GM19468 (cell line): ENCODE data around the gene SLC25A26.
A peak's percentile ranks its signal among the peaks of the same experiment; 100 is the strongest.

Experiments
- ATAC-seq: cut with Tn5 transposase; IDR thresholded peaks from one replicate; pipeline ENCODE4 v1.9.1; 2021; ENCODE audit warnings: mild to moderate bottlenecking, moderate library complexity, moderate number of reproducible peaks; ENCODE audit not compliant: unreplicated experiment; ENCODE audit errors: extremely low read depth

Gene SLC25A26

DNA sequence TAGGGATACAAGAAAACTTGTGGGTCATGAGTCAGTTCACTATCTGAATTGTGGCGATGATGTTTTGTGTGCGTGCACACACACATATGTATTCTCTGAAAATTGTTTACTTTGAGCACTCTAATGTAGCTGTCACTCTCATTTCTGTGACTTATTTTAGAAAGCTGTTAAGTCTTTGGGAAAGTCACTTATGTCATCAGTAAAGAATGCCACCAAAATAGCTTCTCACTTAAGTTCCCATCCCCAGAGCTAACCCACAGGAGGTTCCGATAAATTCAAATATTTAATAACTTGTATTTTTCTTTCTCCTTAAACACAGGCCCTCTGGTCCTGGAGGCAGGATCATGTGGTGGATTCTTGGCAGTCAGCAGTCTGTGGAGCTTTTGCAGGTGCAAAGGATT is 141.7 kb downstream of the SLC25A26 start:
- ATAC-seq: no peak

DNA sequence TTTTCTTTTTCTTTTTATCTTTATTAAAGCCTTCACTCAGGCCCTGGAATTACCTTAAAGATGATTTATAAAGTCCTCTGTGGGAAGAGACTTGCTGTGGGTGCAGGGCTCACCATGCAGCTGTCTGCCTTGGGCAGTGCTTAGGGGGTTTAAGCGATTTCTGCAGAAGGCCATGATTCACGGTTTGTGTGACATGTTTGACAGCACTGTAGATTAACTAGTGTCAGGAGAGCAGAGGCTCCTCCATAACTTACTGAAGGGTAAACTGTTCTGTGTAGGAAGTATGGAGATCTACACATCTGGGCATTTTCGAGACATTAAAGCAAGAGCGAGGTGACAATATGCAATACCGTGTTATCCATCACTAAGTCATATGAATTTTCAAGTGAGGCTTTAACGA is 142.3 kb downstream of the SLC25A26 start:
- no peak for ATAC-seq

DNA sequence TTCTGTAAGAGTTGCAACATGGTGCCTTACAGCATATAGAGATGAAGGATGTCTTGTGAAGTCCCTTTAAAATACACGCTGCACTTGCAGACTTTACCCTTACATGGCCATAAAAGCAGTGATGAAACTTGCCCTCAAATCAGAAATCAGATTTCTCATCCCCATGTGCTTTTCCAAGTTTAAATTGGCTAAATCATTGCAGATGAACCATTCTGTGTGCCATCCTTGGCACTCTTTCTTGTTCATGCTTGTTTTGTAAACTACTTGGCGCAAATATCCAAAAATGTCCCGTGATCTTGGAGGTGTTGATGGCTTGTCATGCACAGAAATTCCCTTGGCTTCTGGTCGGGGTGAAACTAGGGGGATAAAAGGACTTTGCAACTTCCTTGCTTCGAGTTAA is 144.3 kb downstream of the SLC25A26 start:
- no peak for ATAC-seq

DNA sequence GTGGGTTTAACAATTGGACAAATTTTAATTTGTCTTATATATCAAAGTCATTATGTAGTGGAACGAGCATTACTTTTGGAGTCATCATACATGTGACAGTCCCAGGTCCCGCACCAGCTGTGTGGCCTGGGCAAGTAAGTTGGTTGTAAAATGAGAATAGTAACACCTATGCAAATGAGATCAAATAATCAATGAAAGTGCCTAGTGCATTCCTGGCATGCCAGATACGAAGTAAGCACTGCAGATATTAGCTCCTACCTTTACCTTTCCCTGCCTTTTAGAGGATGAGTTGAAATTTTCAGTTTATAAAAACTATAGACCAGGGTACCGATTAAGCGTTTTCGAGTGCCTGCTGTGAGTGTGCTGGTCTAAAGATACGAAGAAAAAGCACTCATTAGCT is 145.9 kb downstream of the SLC25A26 start:
- ATAC-seq: no peak

DNA sequence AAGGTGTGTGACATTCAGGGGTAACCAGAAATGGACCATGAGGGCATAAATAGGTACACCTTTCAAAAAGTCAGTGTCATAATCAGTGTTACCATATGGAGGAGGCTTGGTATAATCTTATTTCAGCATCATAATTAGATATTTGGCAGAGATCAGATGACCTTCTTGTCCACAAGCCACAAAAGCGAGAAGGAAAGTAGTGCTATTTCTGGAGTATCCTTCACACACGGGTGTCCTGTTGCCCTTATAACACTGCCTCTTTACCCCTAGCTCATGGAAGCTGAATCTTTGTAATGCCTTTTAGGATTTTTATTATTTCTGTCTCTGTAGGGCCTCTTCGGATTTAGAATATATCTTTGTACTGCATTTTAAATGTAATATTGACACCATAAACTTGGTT is 147.2 kb downstream of the SLC25A26 start:
- ATAC-seq: no peak

DNA sequence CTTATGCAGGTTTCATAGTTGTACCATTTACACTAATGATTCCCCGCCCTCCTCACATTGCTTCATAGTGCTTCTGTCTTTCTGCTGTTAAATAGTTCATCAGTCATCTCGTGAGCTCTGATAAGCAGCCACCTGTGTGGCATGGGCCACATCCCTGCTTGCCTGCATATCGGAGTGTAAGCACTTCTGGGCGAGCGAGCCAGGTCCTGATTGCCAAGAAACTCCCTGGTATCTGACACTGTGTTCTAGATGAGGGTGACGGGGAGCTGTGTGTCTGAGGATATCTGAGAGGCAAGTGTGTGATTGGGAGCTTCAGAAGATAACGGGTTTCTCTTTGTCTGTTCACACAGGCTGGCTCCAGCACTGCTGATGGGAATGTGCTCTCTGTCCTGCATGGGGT is 149.4 kb downstream of the SLC25A26 start:
- ATAC-seq: no peak

DNA sequence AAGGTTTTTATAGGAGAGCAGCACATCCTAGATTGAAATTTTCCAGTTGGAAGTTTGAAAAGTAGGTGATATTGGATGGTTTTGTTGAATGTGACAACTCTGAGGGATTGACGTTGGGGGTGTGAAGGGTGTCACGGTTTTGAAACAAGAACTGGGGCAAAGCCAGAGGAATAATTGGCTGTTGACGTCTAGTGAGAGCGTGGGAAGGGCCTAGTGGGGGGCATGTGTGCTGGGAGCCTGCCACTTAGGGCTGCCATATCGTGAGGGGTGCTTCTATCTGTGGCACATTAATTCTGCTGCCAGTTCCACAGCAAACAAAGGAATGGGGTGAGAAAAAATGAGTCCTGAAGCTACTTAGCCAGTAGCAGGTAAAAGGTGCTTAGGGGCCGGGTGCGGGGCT is 150.6 kb downstream of the SLC25A26 start:
- no peak for ATAC-seq

DNA sequence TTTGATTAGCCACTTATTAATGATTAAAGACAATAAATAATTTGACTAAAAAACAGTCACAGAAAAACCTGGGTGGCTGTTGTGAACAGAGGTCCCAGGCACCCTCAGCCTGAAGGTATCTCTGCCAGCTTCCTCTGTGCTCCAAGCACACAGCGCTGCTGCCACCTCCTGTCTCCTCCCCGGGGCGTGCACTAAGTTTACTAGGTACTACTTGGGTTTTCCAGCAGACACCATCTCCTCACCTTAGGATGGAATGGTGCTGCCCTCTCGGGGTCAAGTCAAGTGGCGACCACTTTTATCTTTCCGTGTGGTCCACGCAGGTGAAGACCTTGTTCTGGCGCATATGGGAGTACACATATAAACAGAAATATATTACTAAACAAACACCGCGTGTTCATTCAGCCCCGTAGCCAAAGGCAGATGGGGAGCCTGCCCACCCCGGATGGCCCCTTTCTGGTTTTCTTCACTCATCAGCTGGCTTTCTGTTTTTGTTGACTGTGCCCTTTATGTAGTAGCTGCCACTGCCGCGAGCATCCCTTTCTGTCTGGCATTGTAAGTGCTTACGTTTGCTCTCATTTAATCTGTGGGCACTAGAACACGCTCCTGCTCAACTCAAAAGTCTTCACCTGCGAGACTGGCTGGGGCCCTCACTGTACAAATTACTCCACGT is 152.0 kb downstream of the SLC25A26 start:
- no peak for ATAC-seq

DNA sequence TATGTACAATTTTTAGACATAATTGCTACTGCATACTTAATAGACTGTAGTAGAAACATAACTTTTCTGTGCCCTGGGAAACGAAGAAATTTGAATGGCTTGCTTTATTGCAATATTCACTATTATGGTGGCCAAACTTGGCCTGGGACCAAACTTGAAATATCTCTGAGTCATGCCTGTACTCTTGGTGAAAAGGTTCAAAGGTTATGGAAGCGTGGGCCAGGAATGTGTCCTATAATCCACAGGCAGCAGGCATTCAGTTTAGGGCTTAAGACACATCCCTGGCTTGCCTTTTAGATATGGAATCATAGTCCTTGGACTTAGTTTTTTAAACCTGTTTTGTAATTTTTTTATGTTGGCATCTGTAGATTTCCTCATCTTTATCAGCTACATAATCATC is 155.8 kb downstream of the SLC25A26 start:
- no peak for ATAC-seq

DNA sequence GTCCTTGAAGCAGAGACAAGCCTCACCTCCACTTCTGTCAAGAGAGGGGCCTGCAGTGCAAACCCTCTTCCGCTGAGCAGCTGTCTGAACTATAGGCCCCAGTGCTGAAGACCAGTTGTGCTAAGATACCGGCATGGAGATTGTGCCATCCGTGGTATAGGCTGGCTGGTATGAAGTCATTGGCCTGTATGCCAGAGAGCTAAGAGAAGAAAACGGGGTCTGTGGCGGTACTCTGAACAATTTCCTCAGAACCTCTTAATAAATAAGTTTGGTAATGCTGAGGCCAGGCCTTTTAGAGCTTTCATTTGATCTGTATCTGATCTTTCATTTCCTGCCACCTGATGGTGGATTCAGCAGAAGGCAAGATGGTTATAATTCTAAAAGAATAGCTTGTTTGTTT is 157.0 kb downstream of the SLC25A26 start:
- no peak for ATAC-seq

DNA sequence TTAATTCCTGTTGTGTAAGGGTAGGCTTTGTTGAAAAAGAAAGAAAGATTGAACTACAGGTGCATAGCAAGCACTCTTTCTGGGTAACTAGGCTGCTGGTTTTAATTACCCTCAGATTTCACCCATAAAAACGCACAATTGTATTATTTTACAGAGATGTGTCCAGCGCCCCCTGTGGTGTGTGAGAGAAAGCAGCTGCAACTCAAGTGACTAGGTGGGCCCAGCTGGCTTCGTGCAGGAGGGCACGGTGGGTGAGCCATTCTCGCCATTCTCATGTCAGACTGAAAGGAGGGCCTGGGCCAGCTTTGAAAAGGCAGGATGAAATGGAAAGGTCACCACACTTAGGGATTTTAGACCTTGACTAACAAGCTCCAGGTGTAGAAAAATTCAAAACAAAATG is 157.5 kb downstream of the SLC25A26 start:
- no peak for ATAC-seq

DNA sequence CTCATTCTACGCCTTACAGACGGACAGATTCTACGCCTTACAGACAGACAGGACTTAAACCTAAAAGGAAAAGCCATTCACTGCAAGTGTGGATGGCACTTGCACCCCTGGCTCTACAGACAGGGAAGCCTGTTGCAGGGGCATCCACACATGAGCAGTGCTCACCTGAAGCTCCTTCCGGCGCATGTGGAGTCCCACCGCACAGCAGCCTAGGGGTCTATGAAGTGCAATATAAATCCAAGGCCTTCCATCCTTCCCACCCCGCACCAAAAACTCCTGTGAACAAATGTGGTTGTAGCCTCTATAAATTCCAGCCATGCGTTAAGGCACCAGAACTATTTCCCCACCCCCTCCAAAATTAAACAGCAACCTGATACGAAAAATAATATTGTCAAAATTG is 158.8 kb downstream of the SLC25A26 start:
- ATAC-seq: no peak

DNA sequence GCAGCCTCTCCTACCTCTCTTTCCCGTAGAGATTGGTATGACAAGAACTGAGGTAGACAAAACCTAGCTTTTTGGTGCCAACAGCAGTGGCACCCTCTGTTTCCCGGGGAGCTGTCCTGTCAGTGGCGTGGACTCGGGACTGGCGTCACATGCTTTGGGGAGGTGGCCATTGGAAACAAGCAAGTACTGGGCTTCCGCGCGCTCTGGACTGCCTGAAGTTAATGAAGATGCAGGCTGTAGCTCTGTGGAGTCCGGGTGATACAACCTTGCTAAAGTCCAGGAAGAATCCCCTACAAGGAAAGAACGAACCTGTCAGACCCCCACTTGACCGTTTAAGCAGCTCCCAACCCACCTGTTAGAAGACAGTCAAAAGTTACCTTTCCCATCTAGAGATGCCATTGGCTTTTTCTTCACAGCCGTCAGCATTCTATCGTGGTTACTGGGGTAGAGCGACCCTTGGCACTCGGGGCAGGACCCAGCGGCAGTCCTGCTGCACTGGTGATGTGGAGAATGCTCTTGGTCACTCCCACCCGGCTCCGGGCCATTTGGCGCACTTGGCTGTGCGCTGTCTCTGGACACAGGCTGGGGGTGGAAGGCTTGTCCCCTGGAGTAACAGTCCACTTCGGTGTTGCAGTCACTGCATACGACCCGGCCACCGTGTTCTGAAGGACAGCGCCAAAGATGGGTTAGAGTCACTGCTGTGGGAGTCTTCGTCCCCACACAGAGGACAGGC is 159.6 kb downstream of the SLC25A26 start:
- ATAC-seq: no peak

DNA sequence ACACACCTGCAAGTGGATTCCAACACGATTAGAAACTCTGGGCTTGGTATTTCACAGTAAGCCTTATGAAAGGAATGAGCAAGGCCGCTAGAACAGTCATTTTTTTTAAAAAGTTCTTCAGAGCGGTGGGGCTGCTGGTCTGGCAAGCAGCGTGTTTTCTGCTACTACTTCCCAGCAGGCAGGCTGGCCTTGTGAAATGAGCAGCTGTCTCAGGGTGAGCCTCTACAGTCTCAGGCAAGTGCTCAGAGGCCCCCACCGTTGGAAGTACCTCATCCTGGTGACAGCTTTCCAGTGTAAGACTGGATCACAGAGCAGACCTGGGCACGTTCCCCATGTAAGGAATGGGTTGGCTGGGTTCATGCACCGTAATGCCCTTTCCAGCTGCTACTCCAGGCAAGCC is 160.8 kb downstream of the SLC25A26 start:
- no peak for ATAC-seq

DNA sequence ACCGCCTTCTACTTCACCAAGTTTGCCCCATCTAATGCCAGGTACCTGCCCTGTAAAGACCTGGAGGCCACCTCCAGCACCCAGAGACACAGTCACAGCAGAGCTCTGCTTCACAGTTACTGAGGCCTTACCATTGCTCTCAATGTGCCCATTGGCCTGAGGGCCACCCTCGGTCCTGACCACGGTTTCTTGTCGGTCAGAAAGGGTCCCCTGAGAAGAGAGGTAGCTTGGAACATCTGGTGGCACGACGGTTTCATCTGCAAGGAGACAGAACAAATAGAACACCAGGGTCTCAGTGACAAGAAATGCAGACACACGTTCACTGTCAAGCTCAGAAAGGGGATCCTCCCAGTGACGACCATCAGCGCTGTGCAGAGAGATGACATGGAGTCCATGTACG is 161.3 kb downstream of the SLC25A26 start:
- no peak for ATAC-seq

DNA sequence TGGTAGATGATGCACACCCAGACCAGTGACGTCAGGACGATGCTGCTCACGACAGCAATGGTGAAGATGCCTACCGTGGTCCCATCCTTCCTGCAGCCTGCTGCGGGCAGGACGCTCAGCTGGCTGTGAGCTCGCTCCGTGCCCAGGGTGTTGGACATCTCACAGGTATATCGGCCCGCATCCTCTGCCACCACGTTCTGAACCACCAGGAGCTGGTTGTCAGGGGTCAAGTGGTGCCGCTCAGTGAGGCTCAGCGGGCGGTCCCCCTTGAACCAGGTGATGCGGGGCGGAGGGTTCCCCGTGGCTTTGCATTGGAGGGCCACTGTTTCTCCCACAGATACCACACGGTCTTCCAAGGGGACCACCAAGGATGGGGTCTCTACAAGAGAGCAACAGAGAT is 162.2 kb downstream of the SLC25A26 start:
- no peak for ATAC-seq

DNA sequence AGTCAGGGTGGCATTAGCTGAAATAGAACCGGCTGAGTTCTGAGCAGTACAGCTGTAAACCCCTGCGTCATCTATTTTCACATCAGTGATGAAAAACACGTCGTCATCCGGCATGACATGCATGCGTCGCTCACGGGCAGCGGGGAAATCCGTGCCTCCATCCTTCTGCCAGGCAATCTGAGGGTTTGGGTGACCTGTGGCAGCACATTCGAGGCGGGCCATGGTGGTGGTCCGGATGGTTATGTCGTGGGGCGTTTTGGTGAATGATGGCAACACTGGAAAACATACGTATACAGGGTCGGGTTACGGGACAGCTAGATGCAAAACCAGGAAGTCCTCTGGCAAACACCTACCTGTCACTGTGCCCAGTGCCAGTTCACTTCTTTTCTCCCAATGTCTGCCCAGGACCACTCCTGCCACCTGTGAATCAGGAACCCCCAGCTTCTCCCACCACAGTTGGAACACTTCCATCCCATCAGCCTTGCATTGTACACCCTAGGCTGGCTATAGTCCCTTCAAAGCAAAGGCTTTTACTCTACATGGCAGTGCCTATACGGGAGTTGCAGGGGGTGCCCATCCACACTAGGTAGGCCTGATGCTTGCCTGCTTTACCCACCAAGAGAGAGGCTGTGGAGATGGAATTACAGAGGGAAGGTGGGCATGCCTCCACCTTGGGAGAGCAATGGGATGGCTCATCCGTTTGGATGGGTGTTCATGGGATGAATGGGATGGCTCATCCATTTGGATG is 163.4 kb downstream of the SLC25A26 start:
- ATAC-seq: no peak

DNA sequence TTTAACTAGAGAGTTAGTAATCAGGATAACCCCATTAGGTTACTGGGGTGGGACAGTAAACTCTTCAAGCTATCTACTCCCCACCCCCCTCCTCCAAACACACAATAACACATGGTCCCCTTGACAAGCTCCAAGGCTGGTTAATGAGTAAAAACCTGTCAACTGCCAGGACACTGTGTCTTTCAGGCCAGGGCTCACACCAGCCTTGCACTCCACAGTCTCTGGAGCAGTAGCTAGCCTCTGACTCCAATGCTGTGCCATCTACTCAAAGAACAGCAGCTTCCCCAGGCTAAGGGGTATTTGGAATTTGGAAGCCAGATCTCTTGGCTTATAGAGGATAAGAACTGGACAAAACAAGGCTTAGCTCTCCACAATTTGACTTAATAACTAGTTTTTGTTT is 164.3 kb downstream of the SLC25A26 start:
- no peak for ATAC-seq

DNA sequence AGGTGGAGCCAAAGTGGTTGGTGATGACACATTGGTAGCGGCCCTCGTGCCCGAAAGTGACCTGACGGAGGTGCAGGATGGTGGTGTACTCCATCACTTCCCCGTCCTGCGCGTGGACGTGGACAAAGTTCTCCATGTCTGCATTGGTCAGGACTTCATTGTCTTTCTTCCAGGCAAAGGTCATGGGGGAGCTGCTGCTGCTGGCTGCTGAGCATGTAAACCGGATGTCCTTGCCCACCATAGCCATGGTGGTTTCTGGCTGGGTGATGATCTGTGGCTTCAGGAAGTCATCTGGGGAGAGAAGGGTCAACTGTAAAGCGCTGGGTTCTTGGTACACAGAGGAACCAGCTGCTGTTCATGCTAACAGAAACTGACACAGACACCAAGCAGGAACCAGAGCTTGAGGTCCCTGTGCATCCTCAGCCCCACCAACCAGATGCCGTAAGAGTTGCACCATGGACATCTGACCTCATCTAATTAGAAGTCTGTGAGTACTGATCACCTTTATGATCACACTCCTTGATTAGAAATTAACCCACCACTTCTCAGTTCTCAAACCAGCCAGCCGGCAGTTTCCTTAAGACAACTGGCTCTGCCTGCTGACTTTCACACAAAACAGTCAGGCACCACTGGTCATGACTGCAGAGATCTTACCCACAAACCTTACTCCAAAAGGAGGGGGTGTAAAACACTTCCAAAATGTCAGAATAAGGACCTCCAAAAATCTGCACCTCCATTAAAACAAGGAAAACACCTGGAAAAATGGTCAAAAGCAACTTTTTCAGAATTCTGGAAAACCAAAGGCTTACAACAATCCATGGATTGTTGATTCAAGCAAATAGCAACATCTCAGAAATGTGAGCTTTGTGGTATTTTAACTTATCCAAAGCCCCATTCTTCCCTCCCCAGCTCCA is 165.5 kb downstream of the SLC25A26 start:
- ATAC-seq: peak; percentile 84

DNA sequence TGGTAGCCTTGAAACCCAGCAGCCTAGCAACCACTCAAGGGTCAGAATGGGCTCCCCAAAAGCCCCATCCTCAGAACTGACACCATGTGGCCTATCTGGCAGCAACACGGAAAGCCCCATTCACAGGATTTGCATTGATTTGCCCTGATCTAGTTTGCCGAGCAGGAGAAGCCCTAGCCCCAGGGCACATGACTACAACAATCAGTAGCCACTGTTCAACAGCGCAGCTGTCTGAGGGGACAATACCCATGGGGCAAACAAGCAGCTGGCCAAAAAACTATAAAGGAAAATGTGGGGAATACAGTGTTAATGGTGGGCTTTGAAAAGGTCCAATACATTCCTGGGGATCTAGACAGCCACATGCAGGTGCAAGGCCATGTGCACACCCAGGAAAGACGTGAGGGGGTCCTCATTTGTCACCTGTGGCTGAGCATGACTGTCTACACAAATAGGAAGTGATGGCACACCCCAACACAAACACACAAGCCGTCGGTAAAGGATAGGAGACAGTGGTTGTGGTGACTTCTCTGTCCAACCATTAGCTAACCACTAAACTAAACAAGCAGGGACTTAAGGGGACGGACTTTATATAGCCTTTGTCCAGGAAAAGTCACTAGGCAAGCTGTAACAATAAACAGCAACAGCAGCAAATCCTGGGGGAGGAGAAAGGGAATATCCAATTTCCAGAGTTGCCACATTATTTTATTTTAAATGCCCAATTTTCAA is 166.3 kb downstream of the SLC25A26 start:
- ATAC-seq: peak; percentile 12
